Right lobe of liver (tissue), 4 donors: ENCODE results near the gene GOLGA3.

Experiments used
- CTCF ChIP-seq, 4 donors: fragments of 200-600 bp in 3 of 4; fragments of 450-650 bp in 1 of 4; IDR thresholded peaks; one replicate each; pipeline versions ENCODE4 v1.5.1 to v1.8.0; 2016 to 2022; ENCODE audit warnings: antibody characterized with exemption in 4 of 4, mild to moderate bottlenecking in 2 of 4
- POLR2A ChIP-seq: fragments of 450-650 bp; IDR thresholded peaks from one replicate; pipeline ENCODE4 v1.6.1; 2017; ENCODE audit warnings: antibody characterized with exemption, mild to moderate bottlenecking
- donor health status: DM: no; HTN: no; CAD: no.
- donor health status: DM: no; HTN: no; CAD: no.
- donor health status: DM: no; HTN: yes; CAD: no.

DNA sequence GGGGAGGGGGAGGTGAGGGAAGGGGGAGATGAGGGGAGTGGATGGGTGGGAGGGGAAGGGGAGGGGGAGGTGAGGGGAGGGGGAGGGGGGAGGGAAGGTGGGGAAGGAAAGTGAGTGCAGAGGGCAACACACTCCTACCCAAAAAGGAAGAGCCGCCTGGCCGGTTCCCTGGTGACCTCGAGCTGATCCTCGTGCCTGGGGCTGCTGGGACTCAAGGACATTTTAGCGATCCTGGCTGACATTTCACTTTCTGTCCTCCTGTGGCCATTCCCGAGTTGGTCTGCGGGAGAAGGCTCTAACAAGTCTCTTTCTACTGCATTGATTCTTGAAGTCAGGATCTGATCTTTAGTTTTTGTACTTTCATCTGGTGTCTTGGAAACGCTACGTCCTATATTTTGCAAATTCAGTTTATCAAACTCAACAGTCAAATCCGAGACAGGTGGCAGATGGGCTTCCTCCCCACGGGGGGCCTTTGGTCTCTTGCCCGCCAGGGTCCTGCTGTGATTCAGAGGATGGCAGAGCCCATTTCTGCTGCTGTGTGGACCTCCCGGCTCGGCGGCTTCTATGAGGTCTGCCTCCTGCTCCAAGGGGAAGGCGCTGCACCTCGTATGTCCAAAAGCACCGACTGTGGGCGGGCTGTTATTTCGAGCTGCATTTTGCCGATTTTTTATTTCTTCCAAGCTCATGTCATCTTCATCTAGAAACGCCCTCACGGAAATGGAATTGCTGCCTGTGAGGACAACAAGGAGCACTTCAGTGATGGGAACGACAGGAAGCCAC, 98.9 kb downstream of the GOLGA3 start:
- TF ChIP-seq CTCF (IDR thresholded peaks at IDR 0.05) (no peak), POLR2A (no peak)
